DOHH2 (cell line): ENCODE data around the gene RCVRN.

ENCODE experiments used
- H3F3A ChIP-seq: fragments of 200-600 bp; sonication (generic), shearing (Covaris generic); 2 replicates; pipeline ENCODE4 v1.6.0; 2016; ENCODE audit warnings: antibody characterized with exemption, mild to moderate bottlenecking; ENCODE audit not compliant: control insufficient read depth, insufficient read depth
- H3K27ac ChIP-seq: fragments of 200-600 bp; sonication (generic); 2 replicates; pipeline ENCODE4 v1.5.1; 2014; ENCODE audit warnings: low read depth, mild to moderate bottlenecking, low read length, moderate library complexity
- H3K27me3 ChIP-seq: fragments of 200-600 bp; sonication (generic); 2 replicates; pipeline ENCODE4 v1.6.1; 2014; ENCODE audit warnings: mild to moderate bottlenecking, low read length, mixed read lengths; ENCODE audit not compliant: control insufficient read depth
- H3K36me3 ChIP-seq: fragments of 200-600 bp; sonication (generic); 2 replicates; pipeline ENCODE4 v1.6.1; 2014; ENCODE audit warnings: mild to moderate bottlenecking, low read length, moderate library complexity, mixed read lengths; ENCODE audit not compliant: control insufficient read depth
- H3K4me1 ChIP-seq: fragments of 200-600 bp; sonication (generic); 2 replicates; pipeline ENCODE4 v1.6.1; 2014; ENCODE audit warnings: mild to moderate bottlenecking, low read length, mixed read lengths; ENCODE audit not compliant: control insufficient read depth
- H3K4me2 ChIP-seq: fragments of 200-600 bp; sonication (generic); 2 replicates; pipeline ENCODE4 v1.6.0; 2014; ENCODE audit warnings: mild to moderate bottlenecking, low read length, moderate library complexity
- H3K4me3 ChIP-seq: fragments of 200-600 bp; sonication (generic); 2 replicates; pipeline ENCODE4 v1.5.1; 2014; ENCODE audit warnings: mild to moderate bottlenecking, low read length, mixed read lengths
- H3K79me2 ChIP-seq: fragments of 200-600 bp; sonication (generic); 2 replicates; pipeline ENCODE4 v1.6.1; 2014; ENCODE audit warnings: mild to moderate bottlenecking, low read length, mixed read lengths; ENCODE audit not compliant: control insufficient read depth
- H3K9me2 ChIP-seq: fragments of 200-600 bp; sonication (generic); replicated peaks from 2 replicates; pipeline ENCODE4 v1.6.1; 2014; ENCODE audit warnings: mild to moderate bottlenecking, low read length, mixed read lengths; ENCODE audit not compliant: control insufficient read depth
- H3K9me3 ChIP-seq: fragments of 200-600 bp; sonication (generic); 2 replicates; pipeline ENCODE4 v1.6.1; 2014; ENCODE audit warnings: antibody characterized with exemption, low read length, mixed read lengths; ENCODE audit not compliant: control insufficient read depth, insufficient read depth
- H4K20me1 ChIP-seq: fragments of 200-600 bp; sonication (generic); 2 replicates; pipeline ENCODE4 v1.6.0; 2014; ENCODE audit warnings: low read depth, mild to moderate bottlenecking, antibody characterized with exemption, low read length, moderate library complexity; ENCODE audit not compliant: control insufficient read depth, insufficient read depth
- CTCF ChIP-seq: fragments of 200-600 bp; sonication (generic); IDR thresholded peaks from one replicate; pipeline ENCODE4 v1.5.1; 2014; ENCODE audit warnings: antibody characterized with exemption, mild to moderate bottlenecking, low read depth, low read length; ENCODE audit not compliant: poor library complexity, severe bottlenecking
- EZH2phosphoT487 ChIP-seq: fragments of 200-600 bp; sonication (generic); IDR thresholded peaks from 2 replicates; pipeline ENCODE4 v1.6.1; 2017; ENCODE audit warnings: borderline replicate concordance, mild to moderate bottlenecking, antibody characterized with exemption, low read length, moderate library complexity, mixed read lengths

Gene RCVRN

GRCh38 chr17:9894231-9894630, 10.8 kb downstream of the RCVRN start:
- Histone ChIP-seq H3K27me3 (no peaks in the 10 kb centered on the region), H3K27ac (no peak overlapping the region)

GRCh38 chr17:9893411-9894012, 11.6 kb downstream of the RCVRN start:
- H4K20me1 ChIP-seq = no peaks in the 10 kb centered on the region
- no peaks in the 10 kb centered on the region for H3K36me3 ChIP-seq
- no peak overlapping the region for H3K4me2 ChIP-seq
- no peaks in the 10 kb centered on the region for H3K9me2 ChIP-seq
- no peak overlapping the region for H3K4me3 ChIP-seq
- no peaks in the 10 kb centered on the region for H3K9me3 ChIP-seq
- H3K79me2 ChIP-seq = no peaks in the 10 kb centered on the region
- no peaks in the 10 kb centered on the region for H3K4me1 ChIP-seq
- H3K27me3 ChIP-seq = no peaks in the 10 kb centered on the region
- TF ChIP-seq EZH2phosphoT487 (no peak), CTCF (no peak)
- H3K27ac ChIP-seq = no peak overlapping the region
- no peaks in the 10 kb centered on the region for H3F3A ChIP-seq

More at GRCh38 chr17:9894231-9894630, 10.8 kb downstream of the RCVRN start:
- TF ChIP-seq EZH2phosphoT487 = no peak
- TF ChIP-seq CTCF = no peak
- Histone ChIP-seq H3K4me1 (no peaks in the 10 kb centered on the region), H4K20me1 (no peaks in the 10 kb centered on the region), H3F3A (no peaks in the 10 kb centered on the region), H3K36me3 (no peaks in the 10 kb centered on the region), H3K4me3 (no peak overlapping the region), H3K4me2 (no peak overlapping the region), H3K79me2 (no peaks in the 10 kb centered on the region), H3K9me2 (no peaks in the 10 kb centered on the region), H3K9me3 (no peaks in the 10 kb centered on the region)

GRCh38 chr17:9890124-9890523, 14.9 kb downstream of the RCVRN start:
- no peaks in the 10 kb centered on the region for H3K4me1 ChIP-seq
- no peaks in the 10 kb centered on the region for H3K79me2 ChIP-seq
- TF ChIP-seq EZH2phosphoT487 = no peak
- peak; percentile 78 for TF ChIP-seq CTCF
- no peak overlapping the region for H3K4me3 ChIP-seq
- no peaks in the 10 kb centered on the region for H3K36me3 ChIP-seq
- no peaks in the 10 kb centered on the region for H3F3A ChIP-seq
- no peak overlapping the region for H3K4me2 ChIP-seq
- no peaks in the 10 kb centered on the region for H3K27me3 ChIP-seq
- no peaks in the 10 kb centered on the region for H4K20me1 ChIP-seq
- no peaks in the 10 kb centered on the region for H3K9me2 ChIP-seq
- no peak overlapping the region for H3K27ac ChIP-seq
- no peaks in the 10 kb centered on the region for H3K9me3 ChIP-seq

GRCh38 chr17:9887508-9887907, 17.6 kb downstream of the RCVRN start:
- Histone ChIP-seq H3F3A (no peaks in the 10 kb centered on the region), H3K4me2 (no peak overlapping the region), H3K9me2 (no peaks in the 10 kb centered on the region), H3K9me3 (peaks cover 10% of the 10 kb centered on the region), H3K4me3 (no peak overlapping the region), H3K36me3 (no peaks in the 10 kb centered on the region), H3K27ac (no peak overlapping the region), H3K4me1 (no peaks in the 10 kb centered on the region), H4K20me1 (no peaks in the 10 kb centered on the region), H3K27me3 (no peaks in the 10 kb centered on the region), H3K79me2 (no peaks in the 10 kb centered on the region)
- no peak for TF ChIP-seq CTCF
